D341Med (cell line): Measurements from ENCODE around the gene CYTL1.
"Not testable (repeated sequence)": the region's sequence is repeated elsewhere in the genome, so short reads cannot be mapped to it uniquely, and the experiment has no call there.

Source experiments
- DNase-seq: peaks from one replicate; pipeline ENCODE4 v3.0.0; 2012; ENCODE audit warnings: low spot score

The CYTL1 gene

GRCh38 chr4:4996935-4997334 lies 22.3 kb downstream of the CYTL1 start:
- not testable (repeated sequence) for DNase-seq

DNA sequence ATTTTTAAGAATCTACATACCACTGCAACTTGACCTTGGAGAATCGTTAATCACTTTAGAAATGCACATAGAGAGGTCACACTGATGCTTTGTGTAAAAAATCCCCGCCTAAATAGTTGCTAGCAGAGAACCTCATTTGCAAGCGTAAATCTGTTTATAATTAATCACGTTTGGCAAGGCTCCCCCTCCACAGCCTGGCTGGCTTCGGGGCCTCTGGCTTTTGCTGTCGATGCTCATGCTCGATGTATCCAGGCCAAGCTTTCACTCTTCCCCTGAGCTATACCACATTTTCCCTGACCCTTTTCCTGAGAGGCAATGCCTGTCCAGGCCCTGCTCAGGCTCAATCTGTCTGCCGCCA lies 23.4 kb downstream of the CYTL1 start:
- DNase-seq, result no peak

- peak; percentile 84 for DNase-seq
These were observed 24.0 kb downstream of the CYTL1 start for GRCh38 chr4:4995103-4995907.

DNA sequence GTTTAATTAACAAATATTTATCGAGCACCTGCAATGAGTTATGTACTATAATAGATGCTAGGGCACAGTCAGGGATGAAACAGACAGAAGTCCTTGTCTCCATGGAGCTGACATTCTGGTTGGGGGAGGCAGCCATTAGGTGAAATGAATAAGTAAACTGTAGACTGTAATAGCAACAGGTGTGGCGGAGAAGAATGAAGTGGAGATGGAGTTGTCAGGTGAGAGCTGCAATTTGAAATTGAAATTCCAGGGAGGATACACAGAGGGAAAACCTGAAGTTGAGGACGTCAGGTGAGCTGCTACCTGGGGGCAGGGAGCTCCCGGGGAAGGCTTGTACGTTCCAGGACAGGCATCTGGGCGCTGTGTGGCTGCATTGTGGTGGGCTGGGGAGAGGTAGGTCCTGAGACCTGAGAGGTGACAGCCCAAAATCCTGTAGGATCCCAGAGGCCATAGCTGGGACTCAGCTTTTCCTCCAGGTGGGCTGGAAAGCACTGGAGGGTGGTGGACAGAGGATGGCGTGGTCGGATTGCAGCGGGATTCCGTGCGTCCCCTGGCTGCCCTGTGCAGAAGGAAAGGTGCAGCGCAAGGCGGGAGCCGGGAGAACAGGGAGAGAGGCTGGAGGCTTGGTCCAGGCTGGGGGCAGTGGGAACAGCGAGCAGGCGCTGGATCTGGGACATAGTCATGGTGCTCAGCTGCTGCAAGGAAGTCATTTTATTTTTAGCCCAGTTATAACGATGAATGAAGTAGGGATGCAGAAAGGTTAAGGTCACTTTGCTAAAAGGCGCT lies 24.8 kb downstream of the CYTL1 start:
- no peak for DNase-seq

DNA sequence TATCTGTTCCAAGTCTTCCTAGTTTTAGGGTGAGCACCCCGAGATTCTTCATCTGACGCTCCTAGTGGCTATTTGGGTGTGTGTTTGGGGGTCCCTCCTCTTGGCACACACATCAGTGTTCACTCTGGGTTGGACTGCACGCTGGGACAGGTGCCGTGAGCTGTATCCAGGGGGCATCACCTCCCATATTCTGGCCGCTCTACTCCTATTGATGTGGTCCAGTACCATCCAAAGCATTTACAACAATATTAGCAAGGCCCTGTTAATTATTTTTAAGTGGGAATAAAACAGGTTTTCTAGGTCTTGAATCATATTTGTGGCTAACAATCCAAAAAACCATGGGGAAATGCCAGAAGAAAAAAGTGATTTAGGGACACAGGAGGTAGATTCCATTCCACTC lies 26.4 kb downstream of the CYTL1 start:
- DNase-seq, result no peak

GRCh38 chr4:4991541-4992099 lies 27.6 kb downstream of the CYTL1 start:
- no peak for DNase-seq

DNA sequence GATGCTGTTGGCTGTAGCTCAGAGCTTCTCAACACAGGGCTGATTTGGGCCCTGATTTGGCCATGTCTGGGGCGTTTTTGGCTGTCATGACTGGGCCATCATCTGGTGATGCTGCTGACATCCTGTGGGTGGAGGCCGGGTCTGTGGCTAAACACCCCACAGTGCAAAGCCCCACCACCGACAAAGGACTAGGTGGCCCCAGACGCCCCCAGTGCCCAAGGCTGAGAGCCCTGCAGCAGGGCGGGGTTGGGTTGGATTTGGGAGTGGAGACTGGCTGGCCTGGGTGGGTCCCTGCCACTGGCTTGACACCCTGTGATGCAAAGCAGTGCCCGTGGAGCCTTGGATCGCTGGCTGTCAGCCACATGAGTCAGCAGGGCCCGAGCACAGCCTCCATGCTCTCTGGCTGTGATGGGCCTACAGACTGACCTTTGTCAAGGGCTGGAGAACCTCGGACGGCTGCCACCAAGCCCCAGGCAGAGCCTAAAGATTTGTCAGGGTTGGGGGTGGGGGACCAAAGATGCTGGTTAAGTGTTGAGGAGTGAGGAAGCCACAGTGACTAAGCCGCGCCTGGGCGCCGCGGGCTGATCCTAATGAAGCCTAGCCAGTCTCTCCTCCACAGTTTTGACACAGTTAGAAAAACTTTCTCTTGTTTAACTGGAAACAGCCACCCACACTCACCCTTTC lies 28.3 kb downstream of the CYTL1 start:
- DNase-seq, result no peak

DNA sequence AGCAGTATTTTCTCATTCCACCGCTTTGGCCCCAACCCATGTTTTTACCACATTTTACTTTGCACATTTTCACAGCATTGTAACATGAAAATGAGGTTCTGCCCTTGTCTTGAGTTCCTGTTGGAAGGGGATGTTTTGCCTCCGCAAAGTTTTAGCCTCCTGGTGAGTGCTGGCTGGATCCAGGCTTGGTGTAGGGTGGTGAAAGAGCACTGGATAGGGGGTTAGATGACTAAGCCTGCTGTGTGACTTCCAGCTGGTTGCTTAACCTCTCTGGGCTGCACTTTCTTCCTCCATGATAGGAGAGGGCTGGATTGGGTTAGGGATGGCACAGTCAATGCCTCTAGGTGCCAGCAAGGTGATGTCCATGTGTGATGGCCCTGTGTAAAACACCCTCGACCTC lies 28.9 kb downstream of the CYTL1 start:
- no peak for DNase-seq

DNA sequence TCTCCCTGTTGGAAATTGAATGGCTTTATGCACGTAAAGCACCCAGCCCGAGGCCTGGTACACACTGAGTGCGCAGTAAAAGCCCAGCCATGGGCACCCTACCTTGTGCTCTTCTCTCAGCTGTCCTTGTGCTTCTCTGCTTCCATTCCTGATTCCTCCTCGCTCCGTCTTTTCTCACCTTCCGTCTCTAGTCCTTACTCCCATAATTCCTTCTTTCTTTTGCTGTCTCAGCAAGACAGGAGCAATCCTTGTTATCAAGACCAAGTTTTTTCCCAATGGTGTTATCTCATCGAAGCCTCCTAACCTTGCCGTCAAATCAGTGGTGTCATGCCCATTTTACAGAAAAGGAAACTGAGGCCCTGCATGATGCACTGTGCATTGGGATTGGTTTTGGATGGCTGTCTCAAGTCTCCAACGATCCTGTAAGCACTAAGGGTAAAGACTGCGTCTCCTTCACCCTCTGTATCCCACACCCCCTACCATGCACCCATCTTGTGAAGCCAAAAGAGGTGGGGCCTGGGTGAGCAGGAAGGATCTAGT lies 30.1 kb downstream of the CYTL1 start:
- no peak for DNase-seq

GRCh38 chr4:4987656-4988055 lies 31.6 kb downstream of the CYTL1 start:
- no peak for DNase-seq

- DNase-seq, result no peak
These were observed 32.4 kb downstream of the CYTL1 start for GRCh38 chr4:4986841-4987240.

DNA sequence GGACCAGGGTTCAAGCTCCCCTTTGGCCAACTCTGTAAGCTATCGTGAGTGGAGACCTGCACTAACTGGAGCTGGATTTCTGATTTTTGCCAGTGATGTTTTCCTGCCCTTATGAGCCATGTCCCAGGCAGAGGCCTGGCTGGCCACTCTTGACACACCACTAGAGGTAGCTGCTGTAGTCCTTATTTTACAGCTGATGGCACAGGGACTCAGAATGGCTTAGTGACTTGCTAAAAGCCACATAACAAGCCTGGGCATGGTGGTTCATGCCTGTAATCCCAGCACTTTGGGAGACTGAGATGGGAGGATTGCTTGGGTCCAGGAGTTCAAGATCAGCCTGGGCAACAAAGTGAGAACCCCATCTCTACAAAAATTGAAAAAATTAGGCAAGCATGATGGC lies 33.4 kb downstream of the CYTL1 start:
- DNase-seq, result no peak

DNA sequence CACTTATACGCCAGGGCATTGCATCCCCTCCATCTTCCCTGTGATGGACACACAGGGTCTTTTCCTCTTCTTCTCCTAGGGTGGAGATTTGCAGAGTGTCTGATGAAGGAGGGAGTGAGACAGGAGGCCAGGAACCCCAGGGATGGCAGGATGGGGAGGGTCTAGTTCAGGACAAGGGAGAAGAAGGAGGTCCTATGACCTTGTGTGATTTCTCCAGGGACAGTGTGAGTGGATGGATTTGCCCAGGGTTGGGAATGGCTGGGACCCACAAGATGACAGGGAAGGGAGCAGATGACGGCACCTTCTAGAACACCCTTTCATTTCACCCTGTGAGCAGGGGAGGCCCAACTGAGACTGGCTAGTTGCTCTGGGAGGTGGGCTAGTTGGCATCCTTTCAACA lies 34.2 kb downstream of the CYTL1 start:
- no peak for DNase-seq

- DNase-seq, result no peak
These were observed 35.1 kb downstream of the CYTL1 start for GRCh38 chr4:4984186-4984585.

GRCh38 chr4:4981827-4982226 lies 37.4 kb downstream of the CYTL1 start:
- no peak for DNase-seq

GRCh38 chr4:4981427-4981826 lies 37.8 kb downstream of the CYTL1 start:
- no peak for DNase-seq

- no peak for DNase-seq
These were observed 38.5 kb downstream of the CYTL1 start for GRCh38 chr4:4980621-4981230.

- no peak for DNase-seq
These were observed 39.3 kb downstream of the CYTL1 start for GRCh38 chr4:4979971-4980370.

GRCh38 chr4:4974727-4975126 lies 44.5 kb downstream of the CYTL1 start:
- no peak for DNase-seq

DNA sequence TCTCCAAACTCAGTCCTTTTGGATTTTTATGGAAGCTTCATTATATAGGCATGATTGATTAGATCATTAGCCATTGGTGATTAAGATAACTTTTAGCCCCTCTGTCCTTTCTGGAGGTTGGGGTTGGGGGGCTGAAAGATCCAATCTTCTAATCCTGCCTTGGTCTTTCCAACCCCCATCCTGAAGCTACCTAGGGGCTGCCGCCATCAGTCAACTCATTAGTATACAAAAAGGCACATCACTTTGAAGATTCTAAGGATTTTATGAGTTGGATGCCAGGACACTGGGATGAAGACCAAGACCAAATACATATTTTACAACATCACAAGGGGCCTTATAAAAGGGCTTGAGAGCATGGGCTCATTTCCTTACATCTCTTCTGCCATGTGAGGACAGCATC lies 47.5 kb downstream of the CYTL1 start:
- DNase-seq, result no peak

DNA sequence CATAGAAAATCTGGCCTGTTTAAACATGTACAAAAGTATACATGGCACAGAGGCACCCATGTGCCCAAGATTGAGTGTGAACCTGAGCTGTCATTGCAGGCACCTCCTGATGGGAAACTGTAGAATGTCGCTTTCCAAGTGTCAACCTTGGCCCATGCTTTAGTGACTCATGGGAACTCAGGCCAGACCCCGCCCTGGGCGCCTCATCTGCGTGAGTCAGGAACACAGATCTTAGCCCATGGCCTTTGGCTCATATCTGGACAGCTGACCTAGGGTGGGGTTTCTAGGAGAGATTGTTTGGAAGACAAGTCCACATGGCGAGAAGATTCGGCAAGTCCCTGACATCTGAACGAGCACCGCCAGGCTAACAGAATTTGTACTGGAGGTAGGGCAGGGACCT lies 50.0 kb downstream of the CYTL1 start:
- DNase-seq, result no peak

DNA sequence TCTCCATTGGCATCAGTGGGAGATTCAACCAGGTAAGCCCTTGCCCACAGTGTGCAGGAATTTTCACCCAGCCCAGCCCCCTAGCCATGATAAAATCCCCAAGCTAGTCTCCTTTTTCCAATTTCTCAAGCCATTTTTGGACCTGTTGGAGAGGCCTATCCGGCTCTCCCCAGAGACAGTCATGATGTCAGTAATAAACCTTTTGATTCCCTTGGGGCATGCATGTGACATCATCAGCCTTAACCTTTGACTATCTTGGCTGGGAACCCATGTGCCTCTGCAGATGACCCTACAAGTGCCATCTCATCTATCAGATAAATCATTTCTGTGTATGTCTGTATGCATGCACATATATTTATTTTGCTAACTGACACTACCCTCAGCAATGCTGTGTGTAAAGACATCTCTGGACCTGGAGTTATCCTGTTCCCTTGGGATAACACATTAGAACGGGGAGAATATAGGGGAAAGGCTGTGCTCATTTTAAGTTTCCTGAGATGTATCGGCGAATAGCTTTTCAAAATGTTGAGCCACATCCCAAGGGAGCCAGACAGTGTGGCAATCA lies 51.0 kb downstream of the CYTL1 start:
- no peak for DNase-seq
